Testis (tissue), 2 donors: ENCODE results near the gene GAL3ST3.

Experiments used
- POLR2A ChIP-seq: fragments of 450-650 bp; IDR thresholded peaks from one replicate; pipeline ENCODE4 v1.6.1; 2017; ENCODE audit warnings: antibody characterized with exemption, mild to moderate bottlenecking, moderate library complexity
- TF ChIP-seq, protein P1 (sequence below), 3 experiments: fragments of 450-650 bp in 2 of 3; fragments of 200-600 bp in 1 of 3; sonication (generic) in 1 of 3; IDR thresholded peaks; one replicate each; pipeline ENCODE4 v1.5.1; 2016 to 2019; ENCODE audit warnings: antibody characterized with exemption in 3 of 3, mild to moderate bottlenecking in 2 of 3, moderate library complexity in 1 of 3

DNA sequence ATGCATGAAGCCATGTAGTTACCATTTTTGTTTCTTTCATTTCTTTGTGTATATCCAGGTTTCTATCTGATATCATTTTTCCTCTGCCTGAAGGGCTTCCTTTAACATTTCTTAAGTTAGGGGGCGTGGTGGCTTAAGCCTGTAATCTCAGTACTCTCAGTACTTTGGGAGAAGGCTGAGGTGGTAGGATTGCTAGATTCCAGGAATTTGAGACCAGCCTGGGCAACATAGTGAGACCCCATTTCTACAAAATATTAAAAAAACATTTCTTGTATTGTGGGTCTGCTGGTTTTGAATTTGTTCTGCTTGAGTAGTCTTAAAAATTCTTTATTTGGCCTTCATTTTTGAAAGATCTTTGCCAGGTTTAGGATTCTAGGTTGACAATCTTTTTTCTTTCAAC is 15.6 kb upstream of the GAL3ST3 start:
- TF ChIP-seq, protein P1, sequence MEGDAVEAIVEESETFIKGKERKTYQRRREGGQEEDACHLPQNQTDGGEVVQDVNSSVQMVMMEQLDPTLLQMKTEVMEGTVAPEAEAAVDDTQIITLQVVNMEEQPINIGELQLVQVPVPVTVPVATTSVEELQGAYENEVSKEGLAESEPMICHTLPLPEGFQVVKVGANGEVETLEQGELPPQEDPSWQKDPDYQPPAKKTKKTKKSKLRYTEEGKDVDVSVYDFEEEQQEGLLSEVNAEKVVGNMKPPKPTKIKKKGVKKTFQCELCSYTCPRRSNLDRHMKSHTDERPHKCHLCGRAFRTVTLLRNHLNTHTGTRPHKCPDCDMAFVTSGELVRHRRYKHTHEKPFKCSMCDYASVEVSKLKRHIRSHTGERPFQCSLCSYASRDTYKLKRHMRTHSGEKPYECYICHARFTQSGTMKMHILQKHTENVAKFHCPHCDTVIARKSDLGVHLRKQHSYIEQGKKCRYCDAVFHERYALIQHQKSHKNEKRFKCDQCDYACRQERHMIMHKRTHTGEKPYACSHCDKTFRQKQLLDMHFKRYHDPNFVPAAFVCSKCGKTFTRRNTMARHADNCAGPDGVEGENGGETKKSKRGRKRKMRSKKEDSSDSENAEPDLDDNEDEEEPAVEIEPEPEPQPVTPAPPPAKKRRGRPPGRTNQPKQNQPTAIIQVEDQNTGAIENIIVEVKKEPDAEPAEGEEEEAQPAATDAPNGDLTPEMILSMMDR (IDR thresholded peaks at IDR 0.05) = no peak
- TF ChIP-seq POLR2A = no peak
